ENCODE data around the gene KANK4. TPM values are rescaled to one million over a fixed set of nuclear protein-coding genes. Genes with fewer than 3 reads are reported as not detected.

KANK4 gene
- total and polyA plus RNA-seq, 2 donors (not counting 1 experiment from before 2014, with no cell fraction given), result not detected

- Histone ChIP-seq H3K9ac (ENCODE audit: low read length) (no peak overlapping the region), H3K4me1 (ENCODE audit: control insufficient read depth in 2 of 2, insufficient read depth in 2 of 2, low read length in 2 of 2) (no peaks in the 10 kb centered on the region), H3K36me3 (replicated peaks in 1 of 2; ENCODE audit: control extremely low read depth in 1 of 2, control insufficient read depth in 1 of 2, extremely low read depth in 1 of 2, insufficient read depth in 2 of 2, low read length in 1 of 2) (no peaks in the 10 kb centered on the region), H3K27ac (ENCODE audit: low read length in 2 of 2) (no peak overlapping the region), H3K4me2 (replicated peaks; ENCODE audit: low read depth, low read length, poor library complexity, severe bottlenecking) (no peak overlapping the region), H3K79me2 (ENCODE audit: control insufficient read depth, insufficient read depth, low read length) (no peaks in the 10 kb centered on the region), H4K20me1 (ENCODE audit: control insufficient read depth, insufficient read depth, low read length, poor library complexity, severe bottlenecking) (no peaks in the 10 kb centered on the region), H2AFZ (ENCODE audit: insufficient read depth, low read depth, low read length, poor library complexity, severe bottlenecking) (no peak overlapping the region), H3K4me3 (ENCODE audit: control extremely low read depth in 1 of 5, extremely low read depth in 1 of 5, insufficient read depth in 1 of 5, low read depth in 2 of 5, low read length in 4 of 5) (no peak overlapping the region), H3K9me3 (ENCODE audit: control extremely low read depth in 1 of 3, control insufficient read depth in 2 of 3, insufficient read depth in 1 of 3, low read length in 2 of 3) (no peaks in the 10 kb centered on the region), H3K27me3 (replicated peaks in 1 of 4; ENCODE audit: control extremely low read depth in 1 of 4, control insufficient read depth in 3 of 4, insufficient read depth in 4 of 4, low read length in 3 of 4) (peaks cover 0 to 1% (median 0%) of the 10 kb centered on the region in 4 experiments)
- Mint-ChIP-seq H3K9me3 (ENCODE audit: insufficient read depth) (no peaks in the 10 kb centered on the region), H3K27ac (no peak overlapping the region), H3K27me3 (peaks cover 10% of the 10 kb centered on the region), H3K4me1 (no peaks in the 10 kb centered on the region), H3K4me3 (no peak overlapping the region)
- ATAC-seq (ENCODE audit: low read depth) (no peak), DNase-seq (no peak)
- intact Hi-C loops (cut with micrococcal nuclease), result no loop called here
- WGBS (ENCODE audit: insufficient coverage), result 100% methylated on average over 1 of the region's 1 CpG
- ChIA-PET POLR2A (no interaction called here), CTCF (no interaction called here)
- TF ChIP-seq EZH2 (IDR thresholded peaks at IDR 0.05; ENCODE audit: borderline replicate concordance, insufficient read depth, low read depth, low read length, poor library complexity, severe bottlenecking) (no peak), CTCF (IDR thresholded peaks at IDR 0.05) (no peak)
These were observed 11.8 kb downstream of the KANK4 start for GRCh38 chr1:62307446-62307845.

- no peak overlapping the region for H3K4me3 Mint-ChIP-seq
- H3K27ac Mint-ChIP-seq, result no peak overlapping the region
- no peak for ATAC-seq (ENCODE audit: low read depth)
These were observed 13.2 kb downstream of the KANK4 start for GRCh38 chr1:62306065-62306464.

More at GRCh38 chr1:62306065-62306464, 13.2 kb downstream of the KANK4 start:
- Histone ChIP-seq H3K4me1 (ENCODE audit: control insufficient read depth in 2 of 2, insufficient read depth in 2 of 2, low read length in 2 of 2) (no peaks in the 10 kb centered on the region), H3K9ac (ENCODE audit: low read length) (no peak overlapping the region), H3K79me2 (ENCODE audit: control insufficient read depth, insufficient read depth, low read length) (no peaks in the 10 kb centered on the region), H3K4me2 (replicated peaks; ENCODE audit: low read depth, low read length, poor library complexity, severe bottlenecking) (no peak overlapping the region), H3K27me3 (replicated peaks in 1 of 4; ENCODE audit: control extremely low read depth in 1 of 4, control insufficient read depth in 3 of 4, insufficient read depth in 4 of 4, low read length in 3 of 4) (peaks cover 0 to 6% (median 0%) of the 10 kb centered on the region in 4 experiments), H3K9me3 (ENCODE audit: control extremely low read depth in 1 of 3, control insufficient read depth in 2 of 3, insufficient read depth in 1 of 3, low read length in 2 of 3) (no peaks in the 10 kb centered on the region), H3K27ac (ENCODE audit: low read length in 2 of 2) (no peak overlapping the region), H3K4me3 (ENCODE audit: control extremely low read depth in 1 of 5, extremely low read depth in 1 of 5, insufficient read depth in 1 of 5, low read depth in 2 of 5, low read length in 4 of 5) (no peak overlapping the region), H3K36me3 (replicated peaks in 1 of 2; ENCODE audit: control extremely low read depth in 1 of 2, control insufficient read depth in 1 of 2, extremely low read depth in 1 of 2, insufficient read depth in 2 of 2, low read length in 1 of 2) (no peaks in the 10 kb centered on the region), H4K20me1 (ENCODE audit: control insufficient read depth, insufficient read depth, low read length, poor library complexity, severe bottlenecking) (no peaks in the 10 kb centered on the region), H2AFZ (ENCODE audit: insufficient read depth, low read depth, low read length, poor library complexity, severe bottlenecking) (no peak overlapping the region)
- ChIA-PET POLR2A (no interaction called here), CTCF (no interaction called here)
- no peaks in the 10 kb centered on the region for H3K4me1 Mint-ChIP-seq
- H3K27me3 Mint-ChIP-seq, result peaks cover 10% of the 10 kb centered on the region
- WGBS (ENCODE audit: insufficient coverage), result no CpG with 5 or more reads among the region's 2 CpGs
- DNase-seq, result no peak
- intact Hi-C loops (cut with micrococcal nuclease), result no loop called here
- H3K9me3 Mint-ChIP-seq (ENCODE audit: insufficient read depth), result no peaks in the 10 kb centered on the region
- TF ChIP-seq CTCF (IDR thresholded peaks at IDR 0.05) (no peak), EZH2 (IDR thresholded peaks at IDR 0.05; ENCODE audit: borderline replicate concordance, insufficient read depth, low read depth, low read length, poor library complexity, severe bottlenecking) (no peak)

Measured in B cell (primary cell).